ENCODE data around the gene ARF1. TPM values are rescaled to one million over a fixed set of nuclear protein-coding genes. Genes with fewer than 3 reads are reported as not detected.

The ARF1 gene
- total and polyA plus RNA-seq, 2 experiments from 2014 or later: 250 to 609 TPM

GRCh38 chr1:228147768-228148167 lies 65.3 kb downstream of the ARF1 start:
- Histone ChIP-seq H4K20me1 (ENCODE audit: insufficient read depth, poor library complexity, severe bottlenecking) (peaks cover 40% of the 10 kb centered on the region), H3K79me2 (peaks cover 41% of the 10 kb centered on the region), H3K36me3 (replicated peaks; ENCODE audit: insufficient read depth, low read depth) (no peaks in the 10 kb centered on the region), H3K4me1 (ENCODE audit: insufficient read depth) (peaks cover 35% of the 10 kb centered on the region), H3K9me2 (replicated peaks; ENCODE audit: insufficient read depth) (no peaks in the 10 kb centered on the region), H2AFZ (no peak overlapping the region), H3K9me3 (ENCODE audit: low read depth) (no peaks in the 10 kb centered on the region), H3K4me3 (no peak overlapping the region), H3K4me2 (no peak overlapping the region), H3K27ac (no peak overlapping the region), H3K27me3 (no peaks in the 10 kb centered on the region)
- WGBS (ENCODE audit: low lambda C conversion rate, missing lambda C conversion rate): 100% methylated on average over 2 of the region's 4 CpGs
- DNase-seq (ENCODE audit: low spot score): no peak
- no peak for TF ChIP-seq CTCF (IDR thresholded peaks at IDR 0.05; ENCODE audit: poor library complexity)
- TF ChIP-seq EZH2phosphoT487 (IDR thresholded peaks at IDR 0.05; ENCODE audit: low read depth, severe bottlenecking, unreplicated experiment): no peak
- no peak for TF ChIP-seq EZH2 (IDR thresholded peaks at IDR 0.05; ENCODE audit: borderline replicate concordance)

- peaks cover 35% of the 10 kb centered on the region for H3K79me2 ChIP-seq
- peaks cover 35% of the 10 kb centered on the region for H4K20me1 ChIP-seq (ENCODE audit: insufficient read depth, poor library complexity, severe bottlenecking)
- no peak overlapping the region for H3K4me2 ChIP-seq
- no peak overlapping the region for H3K27ac ChIP-seq
- H3K9me3 ChIP-seq (ENCODE audit: low read depth): no peaks in the 10 kb centered on the region
- peaks cover 35% of the 10 kb centered on the region for H3K4me1 ChIP-seq (ENCODE audit: insufficient read depth)
- no peaks in the 10 kb centered on the region for H3K9me2 ChIP-seq (replicated peaks; ENCODE audit: insufficient read depth)
- no peak overlapping the region for H3K4me3 ChIP-seq
- no peaks in the 10 kb centered on the region for H3K27me3 ChIP-seq
- no peaks in the 10 kb centered on the region for H3K36me3 ChIP-seq (replicated peaks; ENCODE audit: insufficient read depth, low read depth)
- H2AFZ ChIP-seq: no peak overlapping the region
- WGBS (ENCODE audit: low lambda C conversion rate, missing lambda C conversion rate): 90% methylated on average over 17 of the region's 18 CpGs
- DNase-seq (ENCODE audit: low spot score): peak; percentile 7
- TF ChIP-seq CTCF (IDR thresholded peaks at IDR 0.05; ENCODE audit: poor library complexity) (no peak), EZH2 (IDR thresholded peaks at IDR 0.05; ENCODE audit: borderline replicate concordance) (no peak), EZH2phosphoT487 (IDR thresholded peaks at IDR 0.05; ENCODE audit: low read depth, severe bottlenecking, unreplicated experiment) (no peak)
These were observed 65.8 kb downstream of the ARF1 start for GRCh38 chr1:228148196-228148861.

Small RNA genes within 50 kb of the gene (microRNA-seq; reads per million reads assigned to microRNA genes)
- 14.3 reads per million, percentile 31 among the genes with 10 or more reads in this experiment for gene MIR3620

Small RNA genes within 50 kb of the gene (small RNA-seq; reads per million reads assigned to genes)
- not detected for gene AL359510.1

Other genes with a start within 250 kb of the ARF1 start
- 1.2 and 2.8 TPM in 2 replicates for gene WNT9A, start 134.8 kb upstream of the ARF1 start, total RNA-seq
- 0.40 and 1.5 TPM in 2 replicates for gene WNT9A, start 134.8 kb upstream of the ARF1 start, polyA plus RNA-seq
- 0.03 and 0.20 TPM in 2 replicates for gene WNT3A, start 75.7 kb upstream of the ARF1 start, total RNA-seq
- not detected in 2 replicates for gene WNT3A, start 75.7 kb upstream of the ARF1 start, polyA plus RNA-seq
- 8.3 and 12.3 TPM in 2 replicates for gene C1orf35, start 20.6 kb downstream of the ARF1 start, total RNA-seq
- gene C1orf35, start 20.6 kb downstream of the ARF1 start, polyA plus RNA-seq: 24.6 and 31.6 TPM in 2 replicates
- 59.6 and 64.8 TPM in 2 replicates for gene MRPL55, start 26.6 kb downstream of the ARF1 start, total RNA-seq
- gene MRPL55, start 26.6 kb downstream of the ARF1 start, polyA plus RNA-seq: 122 and 130 TPM in 2 replicates
- 157 and 158 TPM in 2 replicates for gene GUK1, start 57.6 kb downstream of the ARF1 start, total RNA-seq
- 306 and 368 TPM in 2 replicates for gene GUK1, start 57.6 kb downstream of the ARF1 start, polyA plus RNA-seq
- gene GJC2, start 67.2 kb downstream of the ARF1 start, total RNA-seq: 0.80 and 1.6 TPM in 2 replicates
- 0.40 and 0.63 TPM in 2 replicates for gene GJC2, start 67.2 kb downstream of the ARF1 start, polyA plus RNA-seq
- gene IBA57, start 83.1 kb downstream of the ARF1 start, total RNA-seq: 5.0 and 5.7 TPM in 2 replicates
- gene IBA57, start 83.1 kb downstream of the ARF1 start, polyA plus RNA-seq: 4.7 and 5.6 TPM in 2 replicates
- gene OBSCN, start 125.3 kb downstream of the ARF1 start, total RNA-seq: 11.2 and 22.4 TPM in 2 replicates
- gene OBSCN, start 125.3 kb downstream of the ARF1 start, polyA plus RNA-seq: 15.0 and 20.6 TPM in 2 replicates